Measurements from ENCODE around the gene DLX3. TPM values are rescaled to one million over a fixed set of nuclear protein-coding genes. Genes with fewer than 3 reads are reported as not detected.

The DLX3 gene
- total and polyA plus RNA-seq, 4 donors = 0.17 to 1.3 (median 0.64) TPM

GRCh38 chr17:49990921-49991320, 4.1 kb downstream of the DLX3 start:
- ATAC-seq (ENCODE audit: insufficient read depth, low FRiP score) (no peak), DNase-seq (no peak)
- WGBS, 2 donors = 86 to 88% methylated on average over 8 of the region's 8 CpGs

GRCh38 chr17:49990331-49990730, 4.7 kb downstream of the DLX3 start:
- H3K9ac ChIP-seq (ENCODE audit: insufficient read depth in 1 of 2, low read length in 2 of 2) = no peak overlapping the region
- H3K4me1 ChIP-seq (ENCODE audit: control insufficient read depth in 5 of 5, insufficient read depth in 5 of 5, low read length in 5 of 5) = peaks cover 0 to 33% (median 11%) of the 10 kb centered on the region in 5 donors
- WGBS, 2 donors = 44 to 53% methylated on average over 3 of the region's 3 CpGs
- peaks cover 0 to 66% (median 56%) of the 10 kb centered on the region in 3 donors for H3K27me3 ChIP-seq (ENCODE audit: control insufficient read depth in 3 of 3, insufficient read depth in 3 of 3, low read length in 2 of 3)
- ATAC-seq (ENCODE audit: insufficient read depth, low FRiP score) = no peak
- no peak for DNase-seq
- TF ChIP-seq CTCF (IDR thresholded peaks at IDR 0.05; ENCODE audit: control extremely low read depth, extremely low read depth) = no peak
- peaks cover 0 to 2% (median 0%) of the 10 kb centered on the region in 4 donors for H3K9me3 ChIP-seq (ENCODE audit: control insufficient read depth in 4 of 4, insufficient read depth in 3 of 4, low read length in 3 of 4)
- no peak overlapping the region for H3K27ac ChIP-seq (ENCODE audit: low read depth in 1 of 2, low read length in 1 of 2)
- H3K4me3 ChIP-seq = no peak overlapping the region
- no peaks in the 10 kb centered on the region for H3K36me3 ChIP-seq (ENCODE audit: control insufficient read depth in 4 of 4, insufficient read depth in 4 of 4, low read length in 4 of 4)

More at GRCh38 chr17:49990921-49991320, 4.1 kb downstream of the DLX3 start:
- no peak overlapping the region for H3K4me3 ChIP-seq
- no peak overlapping the region for H3K9ac ChIP-seq (ENCODE audit: insufficient read depth in 1 of 2, low read length in 2 of 2)
- H3K27me3 ChIP-seq (ENCODE audit: control insufficient read depth in 3 of 3, insufficient read depth in 3 of 3, low read length in 2 of 3) = peaks cover 0 to 72% (median 62%) of the 10 kb centered on the region in 3 donors
- H3K4me1 ChIP-seq (ENCODE audit: control insufficient read depth in 5 of 5, insufficient read depth in 5 of 5, low read length in 5 of 5) = peaks cover 0 to 36% (median 11%) of the 10 kb centered on the region in 5 donors
- peaks cover 0 to 2% (median 0%) of the 10 kb centered on the region in 4 donors for H3K9me3 ChIP-seq (ENCODE audit: control insufficient read depth in 4 of 4, insufficient read depth in 3 of 4, low read length in 3 of 4)
- no peaks in the 10 kb centered on the region for H3K36me3 ChIP-seq (ENCODE audit: control insufficient read depth in 4 of 4, insufficient read depth in 4 of 4, low read length in 4 of 4)
- H3K27ac ChIP-seq (ENCODE audit: low read depth in 1 of 2, low read length in 1 of 2) = no peak overlapping the region
- TF ChIP-seq CTCF (IDR thresholded peaks at IDR 0.05; ENCODE audit: control extremely low read depth, extremely low read depth) = no peak

DNA sequence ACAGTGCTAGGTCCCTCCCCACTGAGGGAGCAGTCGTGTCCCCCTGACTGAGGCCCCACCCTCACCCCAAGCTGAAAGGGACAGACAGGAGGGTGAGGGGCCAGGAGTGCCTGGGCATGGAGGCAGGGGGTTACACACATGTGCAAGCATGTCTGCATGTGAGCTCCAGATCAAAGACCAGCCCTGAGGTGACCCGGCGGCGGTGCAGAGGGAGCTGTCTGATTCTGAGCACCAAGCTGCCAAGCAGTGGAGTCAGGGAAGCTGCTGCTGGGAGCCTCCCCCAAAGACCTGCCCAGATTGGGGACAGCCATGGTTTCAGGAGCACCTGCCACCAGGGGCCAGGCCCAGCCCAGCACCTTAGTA, 5.5 kb downstream of the DLX3 start:
- Histone ChIP-seq H3K27ac (ENCODE audit: low read depth in 1 of 2, low read length in 1 of 2) (no peak overlapping the region), H3K27me3 (ENCODE audit: control insufficient read depth in 3 of 3, insufficient read depth in 3 of 3, low read length in 2 of 3) (peaks cover 0 to 58% (median 48%) of the 10 kb centered on the region in 3 donors), H3K9me3 (ENCODE audit: control insufficient read depth in 4 of 4, insufficient read depth in 3 of 4, low read length in 3 of 4) (peaks cover 0 to 2% (median 0%) of the 10 kb centered on the region in 4 donors), H3K4me3 (no peak overlapping the region), H3K4me1 (ENCODE audit: control insufficient read depth in 5 of 5, insufficient read depth in 5 of 5, low read length in 5 of 5) (peaks cover 0 to 25% (median 8%) of the 10 kb centered on the region in 5 donors), H3K9ac (ENCODE audit: insufficient read depth in 1 of 2, low read length in 2 of 2) (no peak overlapping the region), H3K36me3 (ENCODE audit: control insufficient read depth in 4 of 4, insufficient read depth in 4 of 4, low read length in 4 of 4) (no peaks in the 10 kb centered on the region)
- no peak for TF ChIP-seq CTCF (IDR thresholded peaks at IDR 0.05; ENCODE audit: control extremely low read depth, extremely low read depth)
- DNase-seq (no peak), ATAC-seq (ENCODE audit: insufficient read depth, low FRiP score) (no peak)
- WGBS, 2 donors = 78 to 79% methylated on average over 4 of the region's 4 CpGs
